GM21526 (cell line): ENCODE data around the gene ADAMTS8.
"Not testable (repeated sequence)": the region's sequence is repeated elsewhere in the genome, so short reads cannot be mapped to it uniquely, and the experiment has no call there.

Source experiments
- ATAC-seq: cut with Tn5 transposase; IDR thresholded peaks from one replicate; pipeline ENCODE4 v1.9.1; 2021; ENCODE audit warnings: moderate library complexity; ENCODE audit not compliant: unreplicated experiment, low FRiP score

ADAMTS8 gene

DNA sequence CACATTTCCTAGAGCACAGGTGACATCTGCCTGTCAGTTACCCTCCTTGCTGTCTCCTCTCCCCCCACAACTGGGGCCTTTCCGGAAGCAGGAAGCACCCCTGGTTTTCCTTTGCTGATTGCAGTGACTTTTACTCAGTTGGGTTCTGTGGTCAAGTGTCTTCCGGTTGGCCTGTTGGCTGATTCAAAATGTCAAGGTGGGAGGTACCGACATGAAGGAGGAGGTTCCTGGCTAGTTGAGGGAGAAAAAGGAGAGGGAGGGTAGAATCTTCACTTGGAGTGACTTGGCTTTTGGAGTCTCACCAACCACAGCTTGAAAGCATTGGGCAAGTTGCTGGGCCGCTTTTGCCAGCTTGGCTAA lies 10.7 kb upstream of the ADAMTS8 start:
- ATAC-seq = no peak

DNA sequence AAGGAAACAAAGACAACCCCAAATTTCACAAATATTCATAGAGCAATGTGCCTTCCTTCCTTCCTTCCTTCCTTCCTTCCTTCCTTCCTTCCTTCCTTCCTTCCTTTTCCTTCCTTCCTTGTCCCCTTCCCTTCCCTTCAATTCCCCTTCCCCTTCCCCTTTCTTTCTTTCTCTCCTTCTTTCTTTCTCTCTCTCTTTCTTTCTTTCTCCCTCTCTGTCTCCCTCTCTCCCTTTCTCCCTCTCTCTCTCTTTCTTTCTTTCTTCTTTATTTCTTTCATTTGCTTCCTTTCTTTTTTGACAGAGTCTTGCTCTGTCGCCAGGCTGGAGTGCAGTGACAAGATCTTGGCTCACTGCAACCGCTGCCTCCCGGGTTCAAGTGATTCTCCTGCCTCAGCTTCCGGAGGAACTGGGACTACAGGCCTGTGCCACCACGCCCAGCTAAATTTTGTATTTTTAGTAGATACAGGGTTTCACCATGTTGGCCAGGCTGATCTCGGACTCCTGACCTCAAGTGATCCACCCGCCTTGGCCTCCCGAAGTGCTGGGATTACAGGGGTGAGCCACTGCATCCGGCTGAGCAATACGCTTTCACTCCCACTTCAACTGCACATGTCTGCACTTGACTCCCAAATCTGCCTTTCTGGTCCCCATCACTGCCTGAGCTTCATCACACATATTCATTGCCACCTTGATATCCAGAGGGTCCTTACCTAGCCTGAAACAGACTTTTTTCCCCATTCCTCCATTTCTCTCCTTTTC lies 10.2 kb upstream of the ADAMTS8 start:
- ATAC-seq = not testable (repeated sequence)

DNA sequence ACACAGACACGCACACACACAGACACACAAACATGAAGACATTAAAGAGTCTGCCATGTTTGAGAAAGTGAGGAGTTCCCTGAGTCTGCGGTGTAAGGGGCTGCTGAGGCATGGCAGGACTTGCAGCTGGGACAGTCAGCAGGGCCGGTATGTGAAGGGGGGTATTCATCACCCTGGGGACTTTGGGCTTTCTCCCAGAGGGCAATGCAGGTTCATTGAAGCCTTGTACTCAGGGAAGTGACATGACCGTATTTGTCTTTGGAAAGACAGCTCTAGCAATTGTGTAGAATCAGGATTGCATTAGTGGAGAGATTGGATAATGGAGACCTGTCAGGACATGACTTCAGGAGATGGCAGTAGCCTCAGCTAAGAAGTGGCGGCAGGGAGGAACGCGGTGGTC lies 9.4 kb upstream of the ADAMTS8 start:
- no peak for ATAC-seq

DNA sequence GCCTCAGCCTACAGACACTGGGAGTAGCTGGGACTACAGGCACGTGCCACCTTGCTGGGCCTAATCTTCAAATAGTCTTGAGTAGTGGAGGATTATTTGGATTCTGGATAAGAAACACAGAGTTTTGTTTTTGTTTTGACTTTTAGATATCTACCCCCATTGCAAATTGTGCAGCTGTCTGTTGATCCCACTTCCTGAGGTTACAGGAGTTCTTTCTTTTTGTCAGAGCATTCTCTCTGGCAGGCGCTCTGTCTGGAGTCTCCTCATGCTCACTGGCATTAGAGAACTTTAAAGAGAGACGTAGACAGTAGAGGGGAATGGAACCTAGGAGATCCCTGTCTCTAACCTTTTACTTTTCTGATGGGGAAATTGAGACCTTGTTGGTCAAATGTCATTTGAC lies 7.8 kb upstream of the ADAMTS8 start:
- no peak for ATAC-seq

DNA sequence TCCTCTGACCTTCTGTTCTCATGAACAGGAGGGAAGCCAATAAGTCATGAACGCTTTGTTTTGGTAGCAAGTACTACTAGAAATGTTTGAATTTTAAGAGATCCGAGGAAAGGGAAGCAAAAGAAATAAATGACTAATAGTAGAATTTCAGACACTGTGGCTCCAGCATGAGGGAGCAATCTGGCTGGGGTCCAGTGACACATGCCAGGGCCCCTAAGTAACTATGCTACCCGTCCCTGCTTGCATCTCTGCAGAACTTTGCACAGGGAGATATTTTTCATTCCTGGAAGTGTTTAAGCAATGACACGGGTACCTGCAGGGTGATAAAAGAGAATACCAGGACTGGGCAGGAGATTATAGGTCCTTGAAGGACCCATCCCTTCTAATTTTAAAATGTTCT lies 7.3 kb upstream of the ADAMTS8 start:
- ATAC-seq = no peak

DNA sequence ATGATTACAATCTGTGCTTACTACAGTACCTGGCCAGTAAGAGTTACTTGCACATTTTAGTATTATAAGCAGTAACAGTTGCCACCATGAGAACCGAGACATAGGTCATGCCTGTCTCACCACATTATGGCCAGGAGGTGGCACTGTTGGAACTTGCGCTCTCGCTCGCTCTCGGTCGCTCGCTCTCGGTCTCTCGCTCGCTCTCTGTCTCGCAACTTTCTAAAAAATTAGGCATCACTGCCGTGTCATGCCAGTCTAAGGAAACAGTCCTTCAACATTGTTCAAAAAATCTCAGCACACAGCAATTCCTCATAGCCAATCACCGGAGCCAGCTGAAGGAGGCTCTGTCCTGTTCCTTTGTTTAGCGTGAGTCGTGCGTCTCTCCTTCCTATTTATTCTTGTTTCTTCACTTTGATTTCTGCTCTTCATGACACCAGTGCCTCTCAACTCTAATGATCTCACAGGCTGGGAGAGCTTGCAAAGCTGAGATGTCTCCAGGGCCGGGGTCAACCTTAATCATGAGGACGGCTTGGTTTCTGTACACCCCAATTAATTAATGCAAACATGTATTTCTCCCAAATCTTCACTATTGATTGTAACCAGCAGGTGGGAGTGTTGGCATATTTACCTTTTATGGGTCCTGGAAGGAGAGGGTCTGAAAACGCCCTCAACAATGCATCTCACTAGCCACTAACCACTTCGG lies 6.3 kb upstream of the ADAMTS8 start:
- ATAC-seq = peak; percentile 93

DNA sequence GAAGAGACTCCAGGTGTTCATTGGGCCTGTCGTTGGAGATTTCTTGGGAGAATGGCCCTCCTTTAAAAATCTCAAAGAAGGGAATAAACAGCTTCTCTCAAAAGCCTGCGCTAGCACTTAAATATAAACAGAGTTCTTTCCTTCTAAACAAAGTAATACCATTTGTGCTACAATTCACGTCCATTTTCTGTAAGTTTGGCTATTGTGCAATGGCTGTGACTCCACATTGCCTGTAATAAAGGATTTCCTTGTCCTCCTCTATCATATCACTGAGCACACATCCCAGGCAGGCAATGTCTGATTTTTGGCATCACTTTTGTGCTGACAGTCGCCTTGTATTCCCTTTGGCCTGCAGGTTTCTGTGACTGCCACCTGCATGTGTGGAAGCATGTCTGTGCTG lies 4.9 kb upstream of the ADAMTS8 start:
- no peak for ATAC-seq

DNA sequence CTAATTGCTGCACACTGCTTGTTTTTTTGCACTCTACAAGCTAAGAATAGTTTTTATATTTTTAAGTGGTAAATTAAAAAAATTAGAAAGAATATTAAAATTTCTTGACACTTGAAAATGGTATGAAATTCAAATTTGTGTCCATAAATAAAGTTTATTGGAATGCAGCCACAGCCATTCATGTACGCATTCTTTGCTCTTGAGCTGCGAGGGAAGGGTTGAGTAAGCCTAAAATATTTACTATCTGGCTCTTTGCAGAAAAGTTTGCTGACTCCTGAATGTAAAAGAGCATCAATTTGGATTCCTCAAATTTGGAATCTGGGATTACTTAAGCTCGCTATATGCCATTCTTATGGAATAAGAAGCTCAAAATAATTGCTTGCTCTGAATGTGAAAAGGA lies 3.4 kb upstream of the ADAMTS8 start:
- ATAC-seq = no peak

DNA sequence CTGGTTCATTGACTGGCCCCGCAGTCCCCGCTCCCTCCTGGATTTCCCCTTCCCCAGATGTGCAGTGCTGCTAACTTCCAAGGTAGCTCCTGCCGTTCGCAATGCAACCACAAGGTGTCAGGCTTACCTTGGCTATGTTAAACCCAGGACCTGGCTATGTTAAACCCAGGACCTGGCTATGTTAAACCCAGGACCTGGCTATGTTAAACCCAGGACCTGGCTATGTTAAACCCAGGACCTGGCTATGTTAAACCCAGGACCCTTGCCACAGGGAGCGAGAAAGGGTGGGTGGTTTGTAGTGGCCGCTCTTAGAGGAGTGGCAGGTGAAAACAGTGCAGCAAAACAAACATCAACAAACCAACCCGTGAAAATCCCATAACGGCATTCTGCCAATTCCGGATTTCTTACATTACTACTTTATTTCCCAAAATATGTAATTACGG lies 2.9 kb upstream of the ADAMTS8 start:
- ATAC-seq = no peak

DNA sequence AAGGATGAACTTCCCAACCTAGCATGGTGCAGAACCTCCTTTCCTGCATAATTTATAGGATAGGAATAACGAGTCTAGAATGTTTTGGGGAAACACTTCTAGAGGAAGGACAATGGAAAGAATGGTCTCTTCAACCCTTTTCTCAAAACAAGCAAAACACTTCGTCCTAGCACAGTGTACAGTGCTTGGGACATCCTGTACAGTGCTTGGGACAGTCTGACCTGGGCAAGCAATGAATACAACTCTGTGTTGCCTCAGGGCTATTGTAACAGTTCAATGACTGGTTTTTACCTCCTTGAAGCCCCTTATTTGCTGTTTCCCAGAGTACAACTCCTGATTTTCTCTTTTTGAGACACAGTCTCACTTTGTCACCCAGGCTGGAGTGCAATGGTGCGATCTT lies 1.6 kb upstream of the ADAMTS8 start:
- ATAC-seq = no peak

DNA sequence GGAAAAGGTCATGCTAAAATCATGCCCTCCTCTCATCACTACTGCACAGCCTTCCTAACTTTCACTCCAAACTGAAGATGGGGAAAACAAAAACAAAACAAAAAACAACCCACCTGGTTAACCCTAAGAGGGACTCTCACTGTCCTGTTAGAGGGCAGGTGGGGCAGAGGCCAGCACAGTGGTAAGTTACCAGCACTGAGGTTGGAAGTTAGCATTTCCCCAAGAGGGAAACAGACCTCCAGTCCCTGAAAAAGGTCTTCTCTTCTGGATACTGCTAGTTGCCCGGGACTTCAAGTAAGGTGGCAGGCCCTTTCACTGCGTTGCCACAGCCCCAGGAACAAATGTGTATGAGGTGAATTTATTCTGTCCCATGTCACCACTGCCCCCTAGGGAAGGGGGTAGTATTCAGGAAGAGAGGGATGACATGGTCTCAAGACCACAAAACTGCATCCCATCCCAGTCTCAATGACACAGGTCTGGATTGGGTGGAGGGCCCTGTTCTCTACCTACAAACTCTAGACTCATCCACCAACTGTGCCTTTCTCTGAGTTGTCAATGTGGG lies 792 bp upstream of the ADAMTS8 start:
- ATAC-seq = no peak

DNA sequence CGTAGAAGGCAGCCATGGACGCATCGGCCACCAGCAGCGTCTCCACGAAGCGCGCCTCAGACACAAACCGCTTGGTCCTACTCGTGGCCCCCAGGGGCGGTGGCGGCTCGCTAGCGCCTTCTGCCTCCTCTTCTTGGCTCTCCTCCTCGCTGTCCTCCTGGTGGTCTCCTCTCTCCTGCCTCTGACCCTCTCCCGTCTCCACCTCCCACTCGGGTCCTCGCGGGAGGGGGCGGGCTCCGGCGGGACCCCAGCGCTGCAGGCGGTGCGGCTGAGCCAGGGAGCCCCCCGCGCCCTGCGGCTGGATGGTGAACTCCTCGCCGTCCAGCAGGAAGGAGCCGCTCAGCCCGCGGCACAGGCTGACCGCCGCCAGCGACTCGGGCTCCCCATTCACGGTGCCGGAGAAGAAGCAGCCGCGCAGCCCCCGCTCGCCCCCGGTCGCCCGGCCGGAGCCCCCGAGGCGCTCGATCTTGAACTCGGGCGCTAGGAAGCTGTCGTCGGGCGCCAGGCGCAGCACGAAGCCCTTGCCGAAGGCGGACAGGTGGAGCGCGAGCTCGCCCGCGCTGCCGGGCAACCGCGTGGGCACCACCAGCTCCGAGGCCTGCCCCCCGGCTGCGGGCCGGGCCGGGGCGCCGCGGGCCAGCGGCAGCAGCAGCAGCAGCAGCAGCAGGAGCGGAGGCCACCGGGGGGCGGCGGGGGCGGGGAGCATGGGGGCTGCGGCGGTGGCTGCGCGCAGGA lies 661 bp downstream of the ADAMTS8 start:
- no peak for ATAC-seq

DNA sequence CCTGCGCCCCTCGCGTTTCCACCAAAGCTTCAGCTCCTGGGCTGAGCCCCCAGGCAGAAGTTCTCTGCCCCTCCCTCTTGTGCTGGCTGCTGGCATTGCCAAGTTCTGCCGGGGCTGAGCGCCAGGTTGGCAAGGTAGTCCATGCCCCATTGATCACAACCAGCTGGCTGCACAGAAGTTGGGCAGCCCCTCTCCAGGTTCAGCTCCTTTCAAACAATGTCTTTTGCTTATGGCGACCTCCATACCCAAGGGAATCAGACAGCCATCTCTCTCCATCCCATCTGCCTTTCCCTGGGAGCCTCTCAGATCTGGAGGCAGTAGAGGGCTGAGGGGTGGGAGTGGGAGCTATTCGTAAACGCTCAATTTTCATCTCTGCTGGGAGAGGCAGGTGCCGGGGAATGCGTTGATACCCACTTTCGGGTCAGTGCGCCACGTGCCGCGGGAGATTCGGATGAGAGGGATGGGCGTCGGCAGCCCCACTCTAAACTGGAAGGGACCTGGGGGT lies 1.5 kb downstream of the ADAMTS8 start:
- ATAC-seq = no peak

DNA sequence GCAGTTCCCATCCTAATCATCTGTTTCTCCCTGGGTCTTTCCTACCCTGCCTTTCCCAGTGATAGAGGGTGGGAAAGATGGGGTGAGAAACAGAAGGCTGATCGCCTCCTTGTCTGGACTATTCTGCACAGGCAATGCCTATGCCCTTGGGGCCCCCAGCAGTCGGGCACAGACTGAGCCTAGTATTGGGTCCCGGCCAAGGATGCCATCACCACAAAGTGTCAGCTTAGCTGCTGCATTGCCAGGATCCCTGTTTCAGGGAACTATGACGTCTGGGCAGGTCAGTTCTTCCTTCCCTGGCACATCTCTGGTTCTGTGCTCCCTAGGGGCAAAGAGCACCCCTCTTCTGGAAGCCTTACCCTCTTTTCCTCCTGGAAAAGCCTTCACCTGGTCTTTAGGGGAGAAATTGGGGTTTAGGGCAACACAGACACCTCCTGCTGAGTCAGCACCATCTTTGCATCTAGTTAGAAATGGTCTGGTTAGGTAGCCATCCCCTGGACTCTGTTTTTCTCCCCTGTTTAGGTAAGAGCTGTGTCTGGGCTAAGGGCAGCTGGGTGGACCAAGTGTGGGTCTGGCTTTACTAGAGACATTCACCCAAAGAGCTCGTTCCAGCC lies 2.1 kb downstream of the ADAMTS8 start:
- no peak for ATAC-seq

DNA sequence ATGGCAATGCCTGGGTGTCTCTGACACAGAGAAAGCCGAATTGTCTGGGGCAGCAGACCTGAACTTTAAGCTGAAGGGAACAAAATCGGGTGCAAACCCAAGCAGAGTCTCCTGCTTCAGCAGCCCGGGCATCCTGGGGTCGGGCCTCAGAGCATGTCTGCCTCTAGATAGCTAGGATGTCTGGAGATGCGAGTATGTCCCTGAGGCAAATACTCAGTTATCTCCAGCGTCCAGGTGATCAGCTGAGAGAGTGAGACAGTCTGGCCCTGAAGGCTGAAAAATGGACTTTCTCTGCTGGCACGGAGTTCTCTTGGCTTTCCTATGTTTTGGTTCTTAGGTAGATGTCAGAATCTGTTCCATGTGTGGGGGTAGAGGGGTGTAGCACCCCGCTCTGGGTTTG lies 3.3 kb downstream of the ADAMTS8 start:
- ATAC-seq = no peak

DNA sequence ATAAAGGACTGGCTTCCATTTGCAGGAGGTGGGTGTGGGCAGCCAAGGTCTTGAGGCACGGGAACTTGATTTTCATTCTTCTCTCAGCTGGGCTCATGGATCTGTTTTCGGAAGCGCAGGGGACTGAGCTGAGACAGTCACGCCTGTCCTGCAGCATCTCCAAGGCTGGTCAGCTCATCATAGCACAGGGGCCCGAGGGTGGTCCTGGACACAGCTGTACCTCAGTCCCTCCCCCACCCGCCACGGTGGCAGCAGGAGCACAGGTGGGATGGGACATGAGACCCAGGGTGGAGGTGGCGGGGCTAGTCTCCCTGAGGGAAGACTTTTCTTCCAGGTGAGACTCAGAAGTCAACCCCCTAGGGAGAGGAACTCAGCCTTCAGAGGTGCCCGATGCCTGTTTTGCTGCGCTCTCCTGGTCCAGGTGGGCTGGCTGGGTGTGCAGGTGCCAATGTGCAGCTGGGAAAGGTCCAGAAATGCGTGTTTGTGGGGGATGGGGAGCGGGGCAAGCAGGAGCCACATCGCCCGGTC lies 3.7 kb downstream of the ADAMTS8 start:
- ATAC-seq = no peak

DNA sequence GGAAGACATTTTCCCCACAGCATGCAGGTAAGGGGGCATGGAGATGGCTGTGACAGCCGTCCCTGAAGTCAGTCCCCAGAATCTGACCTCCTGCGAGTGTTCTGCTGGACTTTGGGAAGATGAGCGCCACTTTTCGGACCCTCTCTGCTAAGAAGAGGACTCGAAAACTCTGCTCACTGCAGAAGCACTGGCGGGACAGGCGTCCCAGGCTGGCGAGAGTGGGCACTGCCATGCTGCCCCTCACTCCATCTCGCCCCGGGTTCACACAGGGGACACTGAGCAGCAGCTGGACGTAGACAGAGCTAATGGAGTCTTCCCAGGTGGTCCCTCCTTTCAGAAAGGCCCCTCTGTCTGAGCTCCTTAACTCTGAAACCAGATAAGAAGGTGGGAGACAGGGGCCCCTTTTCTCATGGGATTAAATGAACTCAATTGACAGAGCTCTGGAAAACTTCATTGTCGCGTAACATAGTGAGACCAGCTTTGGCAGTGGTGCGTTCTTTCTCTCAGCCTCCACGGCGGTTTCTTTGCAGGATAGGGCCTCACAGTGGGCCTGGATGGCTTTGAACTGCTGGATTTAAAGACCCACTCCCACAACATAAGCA lies 4.8 kb downstream of the ADAMTS8 start:
- ATAC-seq = no peak

DNA sequence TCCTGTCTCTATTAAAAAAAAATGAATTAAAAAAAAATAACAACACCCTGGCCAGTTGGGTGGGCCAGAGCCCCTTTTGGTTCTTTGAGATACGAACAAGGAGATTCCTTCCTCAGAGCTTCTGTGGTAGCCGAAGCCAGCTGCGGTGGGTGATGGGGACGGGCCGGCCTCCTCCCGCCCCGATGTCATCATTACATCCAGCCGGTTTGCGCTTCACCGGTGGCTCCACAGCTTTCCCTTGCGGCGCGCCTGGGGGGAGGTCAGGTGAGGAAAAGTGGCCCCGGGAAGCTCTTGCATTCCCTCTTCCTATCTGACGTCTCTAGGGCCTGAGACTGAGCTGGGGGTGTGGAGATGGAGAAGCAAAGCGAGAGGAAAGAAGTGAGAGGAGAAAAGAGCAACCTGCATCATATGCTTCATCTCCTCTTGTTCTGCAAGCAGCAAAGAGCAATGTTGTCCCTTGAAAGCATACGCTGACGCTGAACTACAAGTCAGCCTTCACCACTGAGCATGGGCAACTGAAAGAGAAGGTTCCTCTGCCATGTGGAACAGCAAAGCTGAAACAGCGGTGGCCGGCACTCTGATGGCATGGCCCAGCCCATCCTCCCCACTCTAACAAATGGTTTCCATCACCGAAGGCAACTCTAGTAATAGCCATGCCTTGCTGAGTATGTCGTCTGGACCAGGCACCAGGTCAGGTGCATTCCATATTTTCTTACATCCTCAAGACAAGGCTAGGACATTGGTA lies 6.0 kb downstream of the ADAMTS8 start:
- ATAC-seq = no peak

DNA sequence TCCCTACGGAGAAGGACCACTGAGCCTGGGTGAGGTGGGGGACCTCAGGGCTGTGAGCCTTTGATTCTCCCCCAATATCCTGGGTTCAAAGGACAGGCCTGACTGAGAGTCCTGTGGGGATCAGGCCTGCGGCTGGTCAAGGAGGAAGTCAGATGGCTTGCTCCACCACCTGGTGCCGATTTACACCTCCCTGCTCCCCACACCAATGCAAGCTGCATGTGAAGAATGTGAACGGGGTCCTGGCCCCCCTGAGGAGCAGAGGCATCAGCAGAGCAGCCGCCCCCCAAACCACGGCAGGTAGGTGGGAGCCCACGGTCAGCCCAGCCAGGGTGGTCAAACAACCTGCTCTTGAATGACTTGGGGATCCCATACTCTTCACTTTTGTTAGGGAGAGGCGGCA lies 6.7 kb downstream of the ADAMTS8 start:
- ATAC-seq = no peak
